Adrenal gland (tissue), 5 donors: ENCODE results near the gene RING1.

ENCODE experiments used
- POLR2A ChIP-seq, 2 donors: fragments of 450-650 bp; IDR thresholded peaks; one replicate each; pipeline ENCODE4 v1.6.1; 2017; ENCODE audit warnings: antibody characterized with exemption in 2 of 2, mild to moderate bottlenecking in 2 of 2, moderate library complexity in 1 of 2
- TF ChIP-seq, protein P1 (sequence below), 6 experiments: fragments of 450-650 bp in 4 of 6; fragments of 200-600 bp in 2 of 6; sonication (generic) in 1 of 6; IDR thresholded peaks; 1 replicate in 5 of 6; 2 replicates in 1 of 6; pipeline versions ENCODE4 v1.5.1 to v1.8.0; 2016 to 2021; ENCODE audit warnings: antibody characterized with exemption in 6 of 6, mild to moderate bottlenecking in 2 of 6, moderate library complexity in 1 of 6
- donor health status: DM: no; HTN: no; CAD: no.

- TF ChIP-seq POLR2A (IDR thresholded peaks at IDR 0.05) = no peak
- TF ChIP-seq, protein P1, sequence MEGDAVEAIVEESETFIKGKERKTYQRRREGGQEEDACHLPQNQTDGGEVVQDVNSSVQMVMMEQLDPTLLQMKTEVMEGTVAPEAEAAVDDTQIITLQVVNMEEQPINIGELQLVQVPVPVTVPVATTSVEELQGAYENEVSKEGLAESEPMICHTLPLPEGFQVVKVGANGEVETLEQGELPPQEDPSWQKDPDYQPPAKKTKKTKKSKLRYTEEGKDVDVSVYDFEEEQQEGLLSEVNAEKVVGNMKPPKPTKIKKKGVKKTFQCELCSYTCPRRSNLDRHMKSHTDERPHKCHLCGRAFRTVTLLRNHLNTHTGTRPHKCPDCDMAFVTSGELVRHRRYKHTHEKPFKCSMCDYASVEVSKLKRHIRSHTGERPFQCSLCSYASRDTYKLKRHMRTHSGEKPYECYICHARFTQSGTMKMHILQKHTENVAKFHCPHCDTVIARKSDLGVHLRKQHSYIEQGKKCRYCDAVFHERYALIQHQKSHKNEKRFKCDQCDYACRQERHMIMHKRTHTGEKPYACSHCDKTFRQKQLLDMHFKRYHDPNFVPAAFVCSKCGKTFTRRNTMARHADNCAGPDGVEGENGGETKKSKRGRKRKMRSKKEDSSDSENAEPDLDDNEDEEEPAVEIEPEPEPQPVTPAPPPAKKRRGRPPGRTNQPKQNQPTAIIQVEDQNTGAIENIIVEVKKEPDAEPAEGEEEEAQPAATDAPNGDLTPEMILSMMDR (IDR thresholded peaks at IDR 0.05) = no peak
Measured at GRCh38 chr6:33170176-33171015, 37.9 kb upstream of the RING1 start.
